ENCODE measurements around the gene OBSL1. TPM values are rescaled to one million over a fixed set of nuclear protein-coding genes. Genes with fewer than 3 reads are reported as not detected.
A peak's percentile ranks its signal among the peaks of the same experiment; 100 is the strongest.

The OBSL1 gene
- total RNA-seq, 1 experiment from 2014 or later, result not detected

DNA sequence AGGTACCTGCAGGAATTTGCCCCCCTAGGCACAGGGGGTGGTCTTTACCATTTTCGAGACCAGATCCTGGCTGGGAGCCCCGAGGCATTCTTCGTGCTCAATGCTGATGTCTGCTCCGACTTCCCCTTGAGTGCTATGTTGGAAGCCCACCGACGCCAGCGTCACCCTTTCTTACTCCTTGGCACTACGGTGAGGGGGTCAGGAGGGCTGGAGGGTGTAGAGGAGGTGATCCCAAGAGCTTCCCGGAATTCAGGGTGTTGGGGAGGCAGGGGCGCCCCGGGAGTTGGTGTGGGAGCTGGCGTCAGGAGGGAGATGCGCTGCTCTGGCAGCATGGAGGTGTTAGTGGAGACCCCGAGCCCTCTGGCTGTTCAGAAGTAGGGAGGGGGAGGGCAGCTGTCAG lies 69.5 kb downstream of the OBSL1 start:
- H3K9me3 ChIP-seq (ENCODE audit: low read length), result no peaks in the 10 kb centered on the region
- no peak overlapping the region for H3K27ac ChIP-seq (ENCODE audit: low read length)
- no peaks in the 10 kb centered on the region for H3K9me2 ChIP-seq (replicated peaks; ENCODE audit: insufficient read depth, low read length)
- no peaks in the 10 kb centered on the region for H4K20me1 ChIP-seq (ENCODE audit: insufficient read depth, low read depth, low read length)
- peaks cover 18% of the 10 kb centered on the region for H3K4me1 ChIP-seq (ENCODE audit: low read length)
- no peaks in the 10 kb centered on the region; the same call in 1 of the 2 replicates for H3K79me2 ChIP-seq (ENCODE audit: low read length)
- no peak for DNase-seq
- H3K27me3 ChIP-seq (ENCODE audit: low read length), result no peaks in the 10 kb centered on the region
- no peak overlapping the region for H2AFZ ChIP-seq (ENCODE audit: low read length)
- H3K4me2 ChIP-seq (ENCODE audit: low read depth, low read length, poor library complexity, severe bottlenecking), result no peak overlapping the region
- H3K4me3 ChIP-seq (ENCODE audit: low read length), result no peak overlapping the region
- H3K36me3 ChIP-seq (ENCODE audit: insufficient read depth, low read length), result no peaks in the 10 kb centered on the region
- no peak overlapping the region for H3K9ac ChIP-seq (ENCODE audit: low read length)

Small RNA genes within 50 kb of the gene (small RNA-seq; reads per million reads assigned to genes)
- not detected for gene MIR3132
- gene RN7SKP213, result 1.7 reads per million, percentile 46 among the genes with 10 or more reads in this experiment

Other genes with a start within 250 kb of the OBSL1 start
- not detected in 2 replicates for gene RESP18, start 238.8 kb downstream of the OBSL1 start, total RNA-seq (2014; rRNA removed; shearing (Covaris generic); ENCODE audit: low replicate concordance)
- gene DNPEP, start 183.6 kb downstream of the OBSL1 start, total RNA-seq (2014; rRNA removed; shearing (Covaris generic); ENCODE audit: low replicate concordance), result 74.6 and 77.9 TPM in 2 replicates
- not detected in 2 replicates for gene DES, start 153.2 kb downstream of the OBSL1 start, total RNA-seq (2014; rRNA removed; shearing (Covaris generic); ENCODE audit: low replicate concordance)
- not detected in 2 replicates for gene SPEG, start 136.7 kb downstream of the OBSL1 start, total RNA-seq (2014; rRNA removed; shearing (Covaris generic); ENCODE audit: low replicate concordance)
- gene GMPPA, start 72.6 kb downstream of the OBSL1 start, total RNA-seq (2014; rRNA removed; shearing (Covaris generic); ENCODE audit: low replicate concordance), result 10.5 and 17.1 TPM in 2 replicates
- 0.32 TPM in 1 of 2 replicates, not detected in the other for gene ASIC4, start 57.1 kb downstream of the OBSL1 start, total RNA-seq (2014; rRNA removed; shearing (Covaris generic); ENCODE audit: low replicate concordance)
- gene CHPF, start 27.7 kb downstream of the OBSL1 start, total RNA-seq (2014; rRNA removed; shearing (Covaris generic); ENCODE audit: low replicate concordance), result 25.5 and 44.5 TPM in 2 replicates
- 2.7 and 3.2 TPM in 2 replicates for gene TMEM198, start 27.5 kb downstream of the OBSL1 start, total RNA-seq (2014; rRNA removed; shearing (Covaris generic); ENCODE audit: low replicate concordance)
- gene INHA, start 771 bp upstream of the OBSL1 start, total RNA-seq (2014; rRNA removed; shearing (Covaris generic); ENCODE audit: low replicate concordance), result not detected in 2 replicates
- gene STK11IP, start 26.3 kb upstream of the OBSL1 start, total RNA-seq (2014; rRNA removed; shearing (Covaris generic); ENCODE audit: low replicate concordance), result 19.8 and 24.0 TPM in 2 replicates
- not detected in 2 replicates for gene SLC4A3, start 56.1 kb upstream of the OBSL1 start, total RNA-seq (2014; rRNA removed; shearing (Covaris generic); ENCODE audit: low replicate concordance)

Measured in Karpas-422 (cell line).